Activated CD8-positive, alpha-beta memory T cell treated with anti-CD3 and anti-CD28 coated beads, Interleukin-2, amount 50 U/mL, for 1 hour (primary cell): Measurements from ENCODE around the gene FCHSD2.
"Not testable (repeated sequence)": the region's sequence is repeated elsewhere in the genome, so short reads cannot be mapped to it uniquely, and the experiment has no call there.

Experiments
- DNase-seq: peaks from one replicate; pipeline ENCODE4 v3.0.0-alpha.2; 2020; ENCODE audit errors: extremely low read depth

The FCHSD2 gene

DNA sequence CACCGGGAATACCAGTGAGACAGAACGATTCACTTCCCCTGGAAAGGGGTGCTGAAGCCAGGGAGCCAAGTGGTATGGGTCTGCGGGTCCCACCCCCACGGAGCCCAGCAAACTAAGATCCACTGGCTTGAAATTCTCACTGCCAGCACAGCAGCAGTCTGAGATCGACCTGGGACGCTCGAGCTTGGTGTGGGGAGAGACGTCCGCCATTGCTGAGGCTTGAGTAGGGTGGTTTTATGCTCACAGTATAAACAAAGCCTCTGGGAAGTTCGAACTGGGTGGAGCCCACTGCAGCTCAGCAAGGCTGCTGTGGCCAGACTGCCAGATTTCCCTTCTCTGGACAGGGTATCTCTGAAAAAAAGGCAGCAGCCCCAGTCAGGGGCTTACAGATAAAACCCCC lies 80.7 kb downstream of the FCHSD2 start:
- DNase-seq: not testable (repeated sequence)

DNA sequence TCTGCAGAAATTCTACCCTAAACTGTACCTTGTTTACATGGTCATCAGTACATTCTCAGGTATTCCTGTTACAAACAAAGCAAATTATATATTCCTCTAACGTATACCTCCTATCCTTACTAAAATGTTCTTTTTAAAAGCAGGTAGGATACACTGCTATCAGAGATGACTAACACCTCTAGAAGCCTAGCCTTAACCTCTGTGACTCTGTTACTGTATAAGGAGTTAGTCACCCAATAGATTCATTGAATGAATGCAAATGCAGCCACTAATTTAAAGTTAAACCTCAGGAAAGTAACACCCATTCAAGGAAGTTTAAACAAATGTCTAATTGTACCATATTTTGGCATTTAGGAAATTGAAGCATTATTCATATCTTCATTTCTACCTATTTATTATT lies 82.2 kb downstream of the FCHSD2 start:
- no peak for DNase-seq

DNA sequence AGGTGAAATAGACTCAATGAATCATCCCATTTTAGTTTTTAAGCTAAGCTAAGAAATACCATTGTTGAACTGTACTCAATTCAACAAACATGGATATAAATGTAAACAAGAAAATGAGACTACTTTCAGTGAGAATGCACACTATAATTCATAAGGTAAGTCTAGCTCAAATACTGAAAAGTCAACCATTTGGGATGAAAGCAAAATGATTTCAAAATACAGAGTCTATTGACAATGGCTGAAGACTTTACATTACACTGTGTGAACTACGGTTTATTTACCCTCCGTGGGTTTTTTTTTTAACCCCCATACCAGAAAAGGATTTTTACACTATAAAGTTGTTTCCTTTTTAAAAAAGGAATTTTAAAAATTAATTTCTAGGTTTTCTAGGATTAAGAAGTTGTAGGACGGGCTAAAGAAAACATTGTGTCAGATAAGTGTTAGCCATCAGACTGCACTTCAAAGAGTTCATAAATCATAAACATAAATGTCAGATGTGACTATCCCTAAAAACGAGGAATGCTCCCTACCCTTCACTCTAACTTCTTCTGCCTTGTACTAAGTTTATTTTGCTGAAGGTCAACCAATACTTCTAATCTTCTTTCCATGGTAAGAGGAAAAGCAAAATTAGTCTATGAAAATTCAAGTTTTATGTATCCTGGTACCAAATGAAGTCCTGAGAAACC lies 83.0 kb downstream of the FCHSD2 start:
- DNase-seq: no peak

DNA sequence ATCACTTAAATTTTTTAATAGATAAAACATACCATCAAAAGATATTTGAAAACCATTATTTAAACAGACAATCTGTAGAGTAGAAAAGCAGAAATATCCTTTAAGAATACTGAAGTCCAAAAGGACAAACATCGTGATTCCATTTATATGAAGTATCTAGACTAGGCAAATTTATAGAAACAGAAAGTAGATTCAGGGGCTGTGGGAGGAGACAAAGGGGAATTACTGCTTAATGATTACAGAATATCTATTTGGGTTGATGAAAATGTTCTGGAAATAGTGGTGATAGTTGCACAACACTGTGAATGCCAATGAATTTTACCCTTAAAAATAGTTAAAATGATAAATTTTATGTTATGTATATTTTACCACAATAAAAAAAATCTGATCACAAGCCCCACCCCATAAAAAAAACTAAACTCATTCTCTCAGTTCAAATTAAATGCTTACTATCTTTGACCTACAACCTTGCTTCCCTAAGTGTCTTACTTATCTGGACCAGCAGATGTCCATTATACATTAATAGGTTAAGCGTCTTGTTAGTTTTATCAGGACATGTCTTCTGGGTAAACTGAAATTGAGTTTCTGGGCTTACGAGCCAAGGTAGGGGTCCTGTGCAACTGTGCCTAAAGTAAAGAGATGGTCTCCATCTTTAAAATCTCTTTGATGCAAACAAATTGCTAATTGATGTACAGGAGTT lies 86.3 kb downstream of the FCHSD2 start:
- no peak for DNase-seq

DNA sequence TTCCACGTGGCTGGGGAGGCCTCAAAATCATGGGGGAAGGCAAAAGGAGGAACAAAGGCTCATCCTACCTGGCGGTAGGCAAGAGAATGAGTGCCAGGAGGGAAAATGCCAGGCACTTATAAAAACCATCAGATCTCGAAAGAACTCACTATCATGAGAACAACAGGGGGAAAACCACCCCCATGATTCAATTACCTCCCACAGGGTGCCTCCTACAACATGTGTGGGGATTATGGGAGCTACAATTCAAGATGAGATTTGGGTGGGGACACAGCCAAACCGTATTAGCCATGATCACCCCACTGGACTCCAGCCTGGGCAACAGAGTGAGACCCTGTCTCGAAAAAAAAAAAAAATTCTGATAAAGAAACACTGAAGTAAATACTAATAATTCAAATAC lies 87.1 kb downstream of the FCHSD2 start:
- DNase-seq: no peak

DNA sequence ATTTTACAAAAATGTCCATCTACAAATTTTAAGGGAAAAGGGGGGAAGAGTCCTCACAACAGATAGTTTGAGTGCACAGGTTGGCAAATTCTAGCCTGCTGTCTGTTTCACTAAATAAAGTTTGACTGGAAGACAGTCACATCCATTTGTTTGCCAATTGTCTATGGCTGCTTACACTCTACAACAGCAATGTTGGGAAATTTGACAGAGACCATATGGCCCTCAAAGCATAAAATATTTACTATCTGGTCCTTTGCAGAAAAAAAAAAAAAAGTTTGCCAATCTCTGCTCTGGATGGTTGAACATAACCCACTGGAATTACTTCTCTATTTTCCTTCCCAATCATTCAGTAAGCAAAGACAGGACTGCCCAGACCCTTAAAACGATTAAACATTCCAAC lies 88.2 kb downstream of the FCHSD2 start:
- DNase-seq: no peak

DNA sequence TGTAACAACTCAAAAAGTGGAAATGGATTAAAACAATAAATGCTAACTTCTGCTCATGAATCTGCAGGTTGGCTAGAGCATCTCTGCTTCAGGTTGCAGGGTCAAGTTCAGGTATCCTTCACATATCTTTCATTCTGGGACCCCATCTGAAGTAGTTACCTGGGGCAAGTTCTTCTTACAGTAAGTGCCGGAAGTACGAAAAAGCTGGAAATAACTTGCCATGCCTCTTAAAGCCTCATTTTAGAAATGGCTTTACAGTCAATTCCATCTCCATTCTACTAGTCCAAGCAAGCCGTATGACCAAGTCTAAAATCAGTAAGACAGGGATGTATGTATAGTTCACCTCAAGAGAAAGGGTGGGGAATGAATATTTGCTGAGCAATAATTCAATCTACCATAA lies 93.7 kb downstream of the FCHSD2 start:
- DNase-seq: no peak

DNA sequence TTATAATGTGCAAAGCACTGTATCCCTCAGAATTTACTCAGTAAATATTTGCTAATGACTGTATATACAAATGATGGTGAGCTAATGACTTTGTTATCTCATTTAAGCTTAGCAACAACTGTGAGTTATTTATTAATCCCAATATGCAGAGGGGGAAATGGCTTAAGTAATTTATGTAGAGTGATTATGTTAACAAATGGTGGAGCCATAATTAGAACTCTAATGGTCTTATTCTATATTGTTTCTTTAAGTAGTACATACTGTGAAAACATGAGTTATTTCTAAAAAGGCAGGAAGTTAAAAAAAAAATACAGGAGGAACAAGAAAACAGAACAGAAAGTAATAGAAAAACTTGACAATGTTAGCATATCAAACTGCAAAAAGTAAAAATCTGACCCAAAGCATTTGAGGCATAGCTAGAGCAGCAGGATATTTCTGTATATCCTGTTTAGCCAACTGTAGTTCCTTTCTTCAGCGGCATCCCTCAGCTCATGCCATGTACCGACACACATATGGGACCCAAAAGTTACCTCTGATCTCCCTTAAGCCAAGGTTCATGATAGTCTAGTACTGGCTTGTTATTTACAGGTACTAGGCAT lies 94.2 kb downstream of the FCHSD2 start:
- DNase-seq: no peak

DNA sequence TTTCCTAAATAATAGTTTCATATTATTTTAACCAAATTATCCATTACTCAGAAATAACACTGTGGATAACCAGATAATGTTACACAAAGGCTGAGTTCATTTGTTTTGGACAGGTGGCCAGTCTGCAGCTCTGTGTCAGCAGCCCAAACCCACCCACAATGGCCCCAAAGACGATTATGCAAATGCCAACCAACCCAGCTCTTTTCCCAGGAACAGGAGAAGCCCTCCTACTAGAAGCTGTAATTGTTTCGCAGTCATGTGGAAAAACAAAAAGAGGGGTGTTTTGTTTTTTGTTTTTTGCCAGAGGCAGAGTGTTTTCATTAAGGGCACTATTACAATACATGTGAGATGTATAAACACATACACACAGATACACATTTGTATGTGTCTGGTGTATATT lies 102.1 kb downstream of the FCHSD2 start:
- no peak for DNase-seq

DNA sequence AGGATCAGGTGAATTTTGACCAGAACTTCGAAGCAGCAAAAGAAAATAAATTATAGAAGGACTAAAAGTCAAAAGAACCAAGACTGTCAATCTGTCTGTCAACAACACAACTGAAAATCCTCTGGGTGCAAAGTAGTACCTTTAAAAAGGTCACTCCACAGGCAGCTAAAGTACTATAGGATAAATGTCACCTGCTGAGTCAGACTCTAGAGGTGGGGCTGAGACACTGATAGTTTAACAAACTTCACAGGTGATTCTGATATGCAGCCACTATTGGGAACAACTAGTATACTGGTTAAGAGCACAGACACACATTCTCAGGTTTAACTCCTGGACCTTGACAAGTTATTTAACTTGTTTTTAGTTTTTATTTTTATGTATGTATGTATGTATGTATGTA lies 107.3 kb downstream of the FCHSD2 start:
- DNase-seq: no peak

DNA sequence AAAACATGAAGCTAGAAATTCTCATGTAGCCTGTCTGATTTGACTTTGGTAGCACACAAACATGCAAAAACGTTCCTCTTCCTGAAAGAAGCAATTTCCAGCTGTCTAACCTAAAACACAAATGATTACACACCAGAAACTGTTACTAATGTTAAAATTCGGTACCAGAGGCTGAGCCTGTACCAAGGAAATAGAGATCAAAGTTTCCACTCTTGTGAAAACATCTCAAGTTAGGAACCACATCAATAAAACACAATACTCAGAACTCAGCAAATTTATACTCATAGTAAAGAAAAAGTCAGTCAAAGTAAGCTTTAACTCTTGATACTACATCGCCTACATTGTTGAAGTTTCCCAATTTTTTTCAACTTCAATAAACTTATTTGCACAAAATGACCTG lies 107.8 kb downstream of the FCHSD2 start:
- no peak for DNase-seq

DNA sequence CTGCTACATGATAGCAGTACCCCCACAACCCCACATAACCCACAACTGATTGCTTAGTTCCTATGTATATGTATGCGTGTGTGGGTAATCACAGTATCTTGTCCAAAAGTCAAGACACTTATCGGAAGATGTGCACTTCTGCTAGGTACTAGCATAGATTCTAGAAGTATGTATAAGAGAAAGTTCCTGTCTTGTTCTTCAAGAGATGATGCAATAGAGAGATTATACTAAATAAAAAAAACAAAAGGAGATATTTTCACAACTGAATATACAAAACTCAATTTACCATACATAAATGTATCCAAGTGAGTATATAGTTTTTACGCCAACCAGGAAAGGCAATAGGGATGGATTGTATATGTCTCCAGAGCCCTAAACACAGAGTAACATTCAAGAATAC lies 112.0 kb downstream of the FCHSD2 start:
- DNase-seq: no peak

DNA sequence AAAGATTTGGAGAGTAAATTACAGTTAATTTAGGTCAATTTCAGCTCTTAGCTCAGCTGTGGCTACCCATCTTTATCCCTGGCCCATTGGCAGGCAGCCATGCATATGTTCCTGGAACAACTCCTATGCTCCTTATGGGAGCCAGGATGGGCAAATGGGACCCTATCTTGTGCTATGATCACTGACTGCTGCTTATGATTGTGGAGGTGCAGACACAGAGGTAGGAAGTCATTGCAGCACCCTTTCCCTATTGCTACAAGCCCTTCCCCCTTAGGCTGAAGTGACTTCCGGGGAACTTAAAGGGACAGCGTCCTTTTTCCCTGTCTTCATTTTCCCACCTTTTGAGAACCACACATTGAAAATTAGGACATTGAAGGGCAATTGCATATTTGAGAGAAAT lies 112.7 kb downstream of the FCHSD2 start:
- DNase-seq: no peak

DNA sequence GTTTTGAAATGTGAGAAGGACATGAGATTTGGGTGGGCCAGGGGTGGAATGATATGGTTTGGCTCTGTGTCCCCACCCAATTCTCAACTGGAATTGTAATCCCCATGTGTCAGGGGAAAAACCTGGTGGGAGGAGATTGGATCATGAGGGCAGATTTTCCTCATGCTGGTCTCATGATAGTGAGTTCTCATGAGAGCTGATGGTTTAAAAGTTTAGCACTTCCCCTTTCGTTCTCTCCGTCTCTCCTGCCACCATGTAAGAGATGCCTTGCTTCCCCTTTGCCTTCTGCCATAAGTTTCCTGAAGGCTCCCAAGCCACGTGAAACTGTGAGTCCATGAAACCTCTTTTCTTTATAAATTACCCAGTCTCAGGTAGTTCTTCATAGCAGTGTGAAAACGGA lies 113.5 kb downstream of the FCHSD2 start:
- DNase-seq: no peak

DNA sequence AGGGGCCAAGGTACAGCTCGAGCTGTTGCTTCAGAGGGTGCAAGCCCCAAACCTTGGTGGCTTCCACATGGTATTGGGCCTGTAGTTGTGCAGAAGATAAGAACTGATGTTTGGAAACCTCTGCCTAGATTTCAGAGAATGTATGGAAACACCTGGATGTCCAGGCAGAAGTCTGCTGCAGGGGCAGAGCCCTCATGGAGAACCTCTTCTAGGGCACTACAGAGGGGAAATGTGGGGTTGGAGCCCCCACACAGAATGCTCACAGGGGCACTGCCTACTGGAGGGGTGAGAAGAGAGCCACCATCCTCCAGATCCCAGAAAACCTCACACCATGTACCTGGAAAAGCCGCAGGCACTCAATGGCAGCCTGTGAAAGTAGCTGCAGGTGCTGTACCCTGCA lies 114.3 kb downstream of the FCHSD2 start:
- DNase-seq: not testable (repeated sequence)

DNA sequence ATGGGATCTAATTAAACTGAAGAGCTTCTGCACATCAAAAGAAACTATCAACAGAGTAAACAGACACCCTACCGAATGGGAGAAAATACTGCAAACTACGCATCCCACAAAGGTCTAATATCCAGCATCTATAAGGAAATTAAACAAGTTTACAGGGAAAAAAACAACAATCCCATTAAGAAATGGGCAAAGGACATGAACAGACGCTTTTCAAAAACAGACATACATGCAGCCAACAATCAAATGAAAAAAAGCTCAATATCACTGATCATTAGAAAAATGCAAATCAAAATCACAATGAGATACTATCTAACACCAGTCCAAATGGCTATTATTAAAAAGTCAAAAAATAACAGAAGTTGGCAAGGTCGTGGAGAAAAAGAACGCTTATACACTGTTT lies 117.5 kb downstream of the FCHSD2 start:
- no peak for DNase-seq

DNA sequence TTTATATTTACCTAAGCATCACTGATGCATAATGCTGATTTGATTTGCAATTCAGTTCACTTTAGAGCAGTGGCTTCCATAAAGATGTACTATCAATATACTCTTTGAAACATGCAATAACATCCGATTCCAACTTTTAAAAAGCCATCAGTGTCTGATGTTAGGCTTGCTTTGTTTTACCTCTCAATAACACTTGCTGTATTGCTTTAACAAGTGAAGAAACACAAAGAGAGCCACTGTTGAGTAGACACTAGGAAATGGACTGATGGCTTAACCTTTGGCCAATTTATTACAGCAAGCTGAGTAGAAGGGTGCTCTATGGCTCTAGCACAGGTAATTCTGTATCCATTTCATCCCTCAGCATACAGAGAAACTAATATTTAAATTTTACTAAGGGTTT lies 122.1 kb downstream of the FCHSD2 start:
- no peak for DNase-seq

DNA sequence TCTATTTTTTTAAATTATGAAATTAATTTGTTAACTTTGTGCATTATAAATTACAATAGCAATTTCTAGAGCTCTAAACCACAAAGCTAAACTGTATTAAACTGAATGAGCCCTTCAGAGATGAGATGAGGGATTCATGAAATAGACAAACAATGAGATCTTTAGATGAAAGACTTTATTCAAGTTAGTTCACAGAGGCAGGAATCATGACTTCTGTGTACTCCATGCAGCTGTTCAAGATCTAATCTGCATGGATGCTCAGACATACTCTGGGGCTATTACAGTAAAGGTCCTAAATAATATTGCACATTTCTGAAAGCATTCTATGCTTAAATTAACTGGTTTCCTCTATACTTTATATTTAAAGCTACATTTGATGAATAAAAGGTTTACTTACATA lies 122.7 kb downstream of the FCHSD2 start:
- DNase-seq: no peak

DNA sequence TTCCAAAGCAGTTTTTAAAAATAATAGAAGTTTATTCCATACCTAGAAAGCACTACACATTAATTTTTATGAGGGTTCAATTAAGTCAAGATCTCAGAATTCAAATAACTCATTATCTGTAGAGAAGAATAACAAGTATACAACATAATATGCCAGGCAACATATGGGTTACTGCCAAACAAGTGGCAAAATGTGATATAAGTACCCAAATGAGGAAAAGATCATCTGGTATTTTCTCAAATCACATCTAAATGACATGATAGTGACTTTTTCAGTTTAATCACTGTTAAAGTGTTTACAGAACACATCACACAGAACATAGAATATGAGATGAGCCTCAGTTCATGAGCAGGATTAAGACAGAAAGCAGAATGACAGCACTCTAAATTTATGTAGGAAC lies 123.3 kb downstream of the FCHSD2 start:
- DNase-seq: no peak

DNA sequence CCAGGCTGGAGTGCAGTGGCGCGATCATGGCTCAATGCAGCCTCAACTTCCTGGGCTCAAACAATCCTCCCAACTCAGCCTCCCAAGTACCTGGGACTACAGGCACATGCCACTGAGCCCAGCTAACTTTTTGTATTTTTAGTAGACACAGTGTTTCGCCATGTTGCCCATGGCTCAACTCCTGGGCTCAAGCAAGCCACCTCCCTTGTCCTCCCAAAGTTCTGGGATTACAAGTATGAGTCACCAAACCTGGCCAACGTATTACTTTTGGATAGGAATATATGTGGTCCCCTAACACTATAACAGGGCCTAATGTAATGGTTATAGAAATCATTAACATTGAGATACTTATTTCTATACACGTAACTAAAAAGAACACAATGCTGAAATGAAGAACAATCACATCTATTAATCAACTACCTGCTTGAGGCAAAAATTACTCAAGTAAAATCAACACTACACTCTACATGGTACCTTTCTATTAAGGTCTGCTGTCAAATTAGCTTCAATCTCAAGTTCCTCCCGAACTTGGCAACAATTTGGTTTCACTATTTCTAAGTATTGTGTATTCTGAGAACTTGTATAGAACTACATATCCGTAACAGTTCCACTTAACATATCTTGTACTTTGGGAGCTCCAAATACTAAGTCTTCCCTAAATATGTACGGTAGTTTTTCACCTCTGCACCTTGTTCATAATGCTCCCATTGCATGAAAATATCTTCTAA lies 124.9 kb downstream of the FCHSD2 start:
- DNase-seq: no peak

DNA sequence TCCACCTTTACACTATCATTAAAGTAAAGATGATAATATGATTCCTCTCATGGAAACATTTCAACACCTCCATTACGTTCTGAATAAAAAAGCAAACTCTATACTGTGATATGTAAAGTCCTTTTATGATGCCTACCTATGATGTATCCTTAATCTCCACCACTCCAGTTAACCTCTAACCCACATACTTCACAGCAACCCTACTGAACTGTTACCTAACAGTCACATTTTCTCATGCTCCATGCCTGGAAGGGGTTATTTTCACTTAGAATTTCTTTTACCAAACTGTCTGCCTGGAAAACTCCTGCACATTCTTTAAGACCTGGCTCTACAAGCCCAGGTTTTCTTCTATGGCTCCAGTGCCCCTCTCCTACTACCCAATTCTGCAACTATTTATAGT lies 129.1 kb downstream of the FCHSD2 start:
- no peak for DNase-seq

DNA sequence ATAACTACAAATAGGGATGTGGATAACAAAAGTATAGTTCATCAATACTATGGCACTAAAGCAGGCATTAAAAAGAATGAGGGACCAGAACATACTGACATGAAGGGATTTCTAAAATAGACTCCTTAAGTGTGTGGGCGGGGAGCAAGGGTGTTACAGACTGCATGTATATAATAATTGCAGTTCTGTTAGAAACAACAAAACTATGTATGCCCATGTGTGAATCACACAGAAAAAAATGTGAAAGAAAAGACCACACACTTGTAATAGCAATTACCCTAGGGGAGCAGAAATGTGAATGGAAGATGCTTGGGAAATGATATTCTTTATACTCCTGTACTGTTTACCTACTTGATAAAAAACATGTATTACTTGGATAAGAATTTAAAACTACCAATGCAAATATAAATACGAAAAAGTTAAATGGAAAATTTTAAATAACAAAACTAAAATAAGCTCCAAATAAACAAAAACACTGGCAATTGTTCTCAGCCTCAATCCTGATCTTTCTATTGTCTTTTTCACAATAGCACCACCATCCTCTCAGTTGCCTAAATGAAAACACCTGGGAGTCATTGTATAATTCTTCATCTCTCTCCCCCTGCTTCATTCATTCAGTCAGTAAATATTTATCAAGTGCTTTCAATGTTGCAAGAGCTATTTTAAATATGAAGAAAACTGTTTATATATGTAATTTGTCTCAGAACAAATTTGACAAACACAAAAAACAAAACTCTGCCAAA lies 129.8 kb downstream of the FCHSD2 start:
- no peak for DNase-seq
